Central memory CD8-positive, alpha-beta T cell (primary cell): ENCODE data around the gene UBE2E2.

Experiments
- ATAC-seq: fragments of 150-1000 bp; cut with Tn5 transposase; replicated peaks from 2 replicates; pipeline ENCODE4 v1.10.0; 2022; ENCODE audit warnings: mild to moderate bottlenecking, moderate FRiP score, moderate number of reproducible peaks; ENCODE audit not compliant: poor library complexity, severe bottlenecking; ENCODE audit errors: extremely low read depth
- DNase-seq, 2 donors: peaks; one replicate each; pipeline ENCODE4 v3.0.0; 2021; ENCODE audit warnings: low spot score in 2 of 2
- H3K27ac Mint-ChIP-seq: one replicate; pipeline ENCODE4 v1.8.0; 2022; ENCODE audit warnings: low read depth, mild to moderate bottlenecking, moderate library complexity, mixed read lengths
- H3K27me3 Mint-ChIP-seq: one replicate; pipeline ENCODE4 v1.8.0; 2022; ENCODE audit warnings: mixed read lengths
- H3K36me3 Mint-ChIP-seq: one replicate; pipeline ENCODE4 v1.8.0; 2022; ENCODE audit warnings: mild to moderate bottlenecking, moderate library complexity, mixed read lengths; ENCODE audit not compliant: insufficient read depth
- H3K4me1 Mint-ChIP-seq: one replicate; pipeline ENCODE4 v1.8.0; 2022; ENCODE audit warnings: mixed read lengths
- H3K4me3 Mint-ChIP-seq: one replicate; pipeline ENCODE4 v1.8.0; 2022; ENCODE audit warnings: mild to moderate bottlenecking, moderate library complexity, mixed read lengths
- H3K9me3 Mint-ChIP-seq: one replicate; pipeline ENCODE4 v1.8.0; 2022; ENCODE audit warnings: mixed read lengths

UBE2E2 gene

DNA sequence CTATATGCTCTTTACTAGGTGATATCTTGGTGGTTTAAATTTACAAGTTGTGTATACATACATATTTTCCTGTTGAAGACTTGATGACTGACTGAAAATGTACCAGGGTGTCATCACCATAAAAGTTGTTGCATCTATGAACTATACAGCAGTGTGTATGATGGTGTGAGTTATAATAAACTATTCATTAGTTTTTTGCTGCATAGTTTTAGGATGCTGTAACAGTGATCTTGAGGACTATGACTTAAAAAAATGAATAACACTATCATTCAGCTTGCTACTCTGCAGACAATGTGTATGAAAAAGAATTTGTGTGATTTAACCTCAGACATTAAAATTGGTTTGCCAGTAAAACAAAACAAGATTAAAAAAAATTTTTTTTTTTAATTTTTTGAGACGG is 49.0 kb downstream of the UBE2E2 start:
- no peaks in the 10 kb centered on the region for H3K4me1 Mint-ChIP-seq
- H3K27me3 Mint-ChIP-seq = peaks cover 9% of the 10 kb centered on the region
- DNase-seq = no peak
- H3K36me3 Mint-ChIP-seq = no peaks in the 10 kb centered on the region
- ATAC-seq = no peak
- H3K4me3 Mint-ChIP-seq = no peak overlapping the region
- H3K27ac Mint-ChIP-seq = no peak overlapping the region
- peaks cover 5% of the 10 kb centered on the region for H3K9me3 Mint-ChIP-seq

DNA sequence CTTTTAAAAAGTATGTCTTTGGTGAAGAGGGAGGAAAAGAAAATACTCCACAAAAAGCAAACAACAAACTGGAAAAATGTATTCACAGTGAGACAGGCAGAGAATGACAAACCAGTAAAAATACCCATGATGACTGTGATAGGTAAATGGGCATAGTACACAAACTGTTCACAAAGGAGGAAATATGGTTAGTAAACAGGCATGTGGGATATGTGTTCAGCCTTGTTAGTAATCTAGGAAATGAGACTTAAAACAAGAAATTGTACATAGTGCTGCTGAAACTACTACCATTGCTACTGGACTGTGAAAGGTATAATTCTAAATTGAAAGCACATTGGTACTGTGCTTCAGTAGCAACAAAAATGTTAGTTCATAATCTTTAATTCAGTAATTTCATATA is 50.1 kb downstream of the UBE2E2 start:
- Mint-ChIP-seq H3K4me3 (no peak overlapping the region), H3K4me1 (no peaks in the 10 kb centered on the region), H3K36me3 (no peaks in the 10 kb centered on the region), H3K9me3 (peaks cover 9% of the 10 kb centered on the region), H3K27me3 (peaks cover 9% of the 10 kb centered on the region), H3K27ac (no peak overlapping the region)
- no peak for ATAC-seq
- no peak for DNase-seq

DNA sequence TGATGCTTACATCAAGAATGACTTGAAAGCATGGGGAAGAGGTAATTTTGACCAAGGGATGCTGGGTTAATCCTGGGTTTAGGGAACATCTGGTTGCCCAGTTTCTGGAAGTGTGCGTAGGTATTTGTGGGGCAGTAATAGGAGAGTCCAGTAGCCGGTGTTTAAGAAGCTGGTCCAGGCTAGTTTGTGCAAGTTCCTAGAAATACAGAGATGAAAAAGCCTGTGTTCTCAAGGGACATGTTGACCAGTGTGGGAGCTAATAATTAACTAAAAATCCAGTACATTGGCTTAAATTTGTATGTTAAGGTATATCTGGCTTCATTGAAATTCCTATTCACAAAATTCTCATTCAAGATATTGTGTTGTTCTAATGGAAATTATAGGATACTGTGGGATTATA is 51.2 kb downstream of the UBE2E2 start:
- ATAC-seq = no peak
- no peak overlapping the region for H3K27ac Mint-ChIP-seq
- no peaks in the 10 kb centered on the region for H3K4me1 Mint-ChIP-seq
- no peak overlapping the region for H3K4me3 Mint-ChIP-seq
- no peak for DNase-seq
- no peaks in the 10 kb centered on the region for H3K36me3 Mint-ChIP-seq
- peaks cover 5% of the 10 kb centered on the region for H3K9me3 Mint-ChIP-seq
- peaks cover 9% of the 10 kb centered on the region for H3K27me3 Mint-ChIP-seq

DNA sequence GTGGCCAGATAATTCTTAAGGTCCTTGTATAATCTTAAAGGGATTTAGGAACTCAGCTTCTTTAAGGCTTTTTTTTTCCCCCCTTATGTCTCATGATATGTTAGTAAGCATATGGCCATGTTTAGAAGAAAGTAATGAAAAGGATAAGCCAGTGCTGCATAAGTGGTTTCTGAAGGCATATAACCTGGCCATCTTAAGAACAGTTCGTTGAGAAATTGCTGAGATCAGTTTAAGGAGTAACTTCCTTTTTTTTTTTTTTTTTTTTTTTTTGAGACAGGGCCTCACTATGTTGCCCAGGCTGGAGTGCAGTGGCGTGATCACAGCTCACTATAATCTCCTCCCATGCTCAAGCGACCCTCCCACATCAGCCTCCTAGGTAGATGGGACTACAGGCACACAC is 51.7 kb downstream of the UBE2E2 start:
- DNase-seq (no peak), ATAC-seq (no peak)
- no peak overlapping the region for H3K4me3 Mint-ChIP-seq
- no peaks in the 10 kb centered on the region for H3K36me3 Mint-ChIP-seq
- H3K9me3 Mint-ChIP-seq = peaks cover 5% of the 10 kb centered on the region
- H3K27me3 Mint-ChIP-seq = peaks cover 9% of the 10 kb centered on the region
- no peak overlapping the region for H3K27ac Mint-ChIP-seq
- H3K4me1 Mint-ChIP-seq = no peaks in the 10 kb centered on the region

DNA sequence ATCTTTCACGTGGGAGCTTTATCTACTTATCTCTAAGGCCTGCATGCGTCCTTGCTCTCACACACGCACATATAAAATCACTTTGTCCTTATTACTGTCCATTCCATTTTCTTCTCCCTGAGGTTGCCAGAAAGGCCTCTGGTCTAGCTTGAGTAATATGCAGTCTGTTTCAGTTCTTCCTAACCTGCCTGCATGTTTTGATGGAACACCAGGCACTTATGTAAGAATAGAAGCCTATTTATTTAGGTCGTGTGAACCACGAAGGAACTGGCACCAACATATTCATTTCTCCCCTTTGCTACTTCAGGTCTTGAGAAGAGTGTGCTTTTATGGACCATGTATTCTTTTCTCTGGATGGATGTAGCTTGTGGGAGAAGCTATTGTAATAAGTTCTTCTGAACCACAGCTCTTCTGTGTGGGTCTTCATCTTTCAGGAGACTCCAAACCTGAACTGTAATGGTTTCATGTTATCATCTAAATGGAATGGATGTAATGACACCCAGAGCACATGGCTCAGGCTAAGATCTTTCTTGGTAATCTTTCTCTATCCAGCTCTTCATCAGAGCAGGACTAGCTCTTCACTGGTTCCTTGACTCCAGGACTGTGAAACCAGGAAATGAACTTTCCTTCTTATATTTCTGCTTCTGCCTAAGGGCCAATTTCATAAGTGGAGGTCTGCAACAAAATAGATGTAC is 53.8 kb downstream of the UBE2E2 start:
- no peaks in the 10 kb centered on the region for H3K36me3 Mint-ChIP-seq
- H3K27ac Mint-ChIP-seq = no peak overlapping the region
- ATAC-seq = no peak
- no peaks in the 10 kb centered on the region for H3K4me1 Mint-ChIP-seq
- H3K9me3 Mint-ChIP-seq = peaks cover 5% of the 10 kb centered on the region
- H3K4me3 Mint-ChIP-seq = no peak overlapping the region
- DNase-seq = no peak
- H3K27me3 Mint-ChIP-seq = no peaks in the 10 kb centered on the region

DNA sequence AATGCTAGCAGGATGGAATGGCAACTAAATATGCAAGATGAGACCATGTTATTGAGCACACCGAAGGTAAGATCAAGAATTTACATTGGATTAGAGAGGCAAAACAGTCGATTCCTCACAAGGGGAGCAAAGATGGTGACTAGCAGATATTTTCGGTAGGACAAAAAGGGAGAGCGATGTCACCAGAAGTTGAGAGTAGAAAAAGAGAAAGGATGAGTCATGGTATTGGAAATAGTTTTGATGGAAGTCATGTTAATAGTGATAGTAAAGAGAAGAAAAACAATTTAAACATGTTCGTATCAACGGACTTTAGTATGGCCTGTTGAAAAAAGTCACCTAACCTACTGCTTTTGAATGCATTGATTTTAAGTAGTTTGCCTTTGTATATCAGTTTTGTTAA is 55.0 kb downstream of the UBE2E2 start:
- no peak overlapping the region for H3K4me3 Mint-ChIP-seq
- H3K27me3 Mint-ChIP-seq = no peaks in the 10 kb centered on the region
- DNase-seq = no peak
- no peaks in the 10 kb centered on the region for H3K36me3 Mint-ChIP-seq
- peaks cover 5% of the 10 kb centered on the region for H3K9me3 Mint-ChIP-seq
- ATAC-seq = no peak
- H3K4me1 Mint-ChIP-seq = no peaks in the 10 kb centered on the region
- no peak overlapping the region for H3K27ac Mint-ChIP-seq

DNA sequence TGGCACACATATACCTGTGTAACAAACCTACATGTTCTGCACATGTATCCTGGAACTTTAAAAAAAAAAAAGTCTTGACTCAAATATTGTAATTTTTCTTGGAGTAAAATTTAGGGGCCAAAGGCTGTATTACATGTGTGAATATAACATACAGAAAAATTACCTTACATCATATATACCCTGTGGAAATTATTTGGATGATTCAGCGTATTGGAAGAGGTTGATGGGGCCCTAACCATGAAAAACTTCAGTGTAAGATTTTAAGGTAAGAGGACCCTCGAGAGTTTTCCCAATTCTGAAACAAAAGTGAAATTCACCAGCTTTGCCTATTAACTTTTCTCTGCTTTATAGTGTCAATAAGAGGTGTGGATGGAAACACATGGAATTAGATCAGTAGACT is 56.4 kb downstream of the UBE2E2 start:
- peaks cover 5% of the 10 kb centered on the region for H3K9me3 Mint-ChIP-seq
- H3K4me3 Mint-ChIP-seq = no peak overlapping the region
- no peak for ATAC-seq
- no peaks in the 10 kb centered on the region for H3K27me3 Mint-ChIP-seq
- no peaks in the 10 kb centered on the region for H3K4me1 Mint-ChIP-seq
- H3K27ac Mint-ChIP-seq = no peak overlapping the region
- no peaks in the 10 kb centered on the region for H3K36me3 Mint-ChIP-seq
- no peak for DNase-seq

DNA sequence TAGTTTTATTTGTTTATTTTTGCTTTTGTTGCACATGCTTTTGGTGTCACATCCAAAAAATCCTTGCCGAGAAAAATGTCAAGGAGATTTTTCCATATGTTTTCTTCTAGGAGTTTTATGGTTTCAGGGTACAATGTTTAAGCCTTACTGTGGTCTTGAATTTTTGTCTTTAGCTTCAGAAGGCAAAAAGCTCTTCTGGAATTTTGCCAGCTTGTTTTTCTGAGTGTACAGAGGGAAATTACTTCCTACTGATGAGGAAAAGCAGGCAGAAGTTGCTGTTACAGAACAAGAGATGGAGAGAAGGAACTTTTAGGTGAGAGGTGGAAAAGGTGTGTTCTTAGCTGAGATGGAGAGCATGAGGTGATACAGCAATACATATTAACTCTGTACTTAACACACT is 59.6 kb downstream of the UBE2E2 start:
- no peaks in the 10 kb centered on the region for H3K36me3 Mint-ChIP-seq
- H3K27me3 Mint-ChIP-seq = no peaks in the 10 kb centered on the region

DNA sequence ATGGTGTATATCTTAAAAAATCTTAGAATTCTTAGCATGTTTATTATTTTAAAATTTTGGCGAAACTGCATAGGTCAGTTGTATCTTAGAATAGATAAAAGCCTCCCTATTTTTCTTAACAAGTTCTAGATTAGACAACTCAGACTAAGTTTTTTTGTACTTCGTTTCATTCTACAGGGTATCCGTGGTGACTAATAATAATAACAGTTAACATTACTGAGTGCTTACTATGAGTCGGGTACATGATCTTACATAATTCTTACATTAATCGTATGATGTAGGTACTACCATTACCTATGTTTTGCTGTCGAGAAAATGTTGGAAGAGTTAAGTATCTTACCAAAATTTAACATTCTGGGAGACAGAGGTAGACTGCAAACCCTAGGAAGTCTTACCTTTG is 60.7 kb downstream of the UBE2E2 start:
- H3K27me3 Mint-ChIP-seq = no peaks in the 10 kb centered on the region
- H3K4me1 Mint-ChIP-seq = no peaks in the 10 kb centered on the region
- H3K36me3 Mint-ChIP-seq = no peaks in the 10 kb centered on the region

More for the DNA sequence above, 59.6 kb downstream of the UBE2E2 start:
- no peak overlapping the region for H3K4me3 Mint-ChIP-seq
- H3K27ac Mint-ChIP-seq = no peak overlapping the region
- peaks cover 4% of the 10 kb centered on the region for H3K9me3 Mint-ChIP-seq
- no peaks in the 10 kb centered on the region for H3K4me1 Mint-ChIP-seq
- DNase-seq (no peak), ATAC-seq (no peak)

DNA sequence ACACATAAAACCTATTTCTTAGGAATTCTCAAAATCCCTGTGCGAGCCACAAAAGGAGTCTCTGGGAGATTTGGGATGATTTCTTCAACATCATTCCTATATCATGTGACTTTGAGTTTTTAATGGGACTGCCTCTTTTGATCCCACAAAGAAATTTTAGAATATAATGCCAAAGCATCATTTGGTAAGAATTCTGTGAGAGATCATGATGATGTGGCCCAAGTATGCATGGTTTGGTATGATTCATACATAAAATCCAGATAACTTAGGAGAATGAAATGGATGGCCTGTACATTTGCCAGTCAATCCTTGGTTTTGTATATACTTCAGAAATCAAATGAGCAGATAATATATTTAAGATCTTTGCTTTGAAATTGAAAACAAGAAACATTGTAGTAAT is 61.3 kb downstream of the UBE2E2 start:
- Mint-ChIP-seq H3K27me3 (no peaks in the 10 kb centered on the region), H3K36me3 (no peaks in the 10 kb centered on the region), H3K4me1 (no peaks in the 10 kb centered on the region), H3K27ac (no peak overlapping the region), H3K9me3 (no peaks in the 10 kb centered on the region), H3K4me3 (no peak overlapping the region)
- DNase-seq = no peak
- ATAC-seq = no peak

More for the DNA sequence above, 60.7 kb downstream of the UBE2E2 start:
- Mint-ChIP-seq H3K4me3 (no peak overlapping the region), H3K9me3 (no peaks in the 10 kb centered on the region), H3K27ac (no peak overlapping the region)
- ATAC-seq = no peak
- no peak for DNase-seq

DNA sequence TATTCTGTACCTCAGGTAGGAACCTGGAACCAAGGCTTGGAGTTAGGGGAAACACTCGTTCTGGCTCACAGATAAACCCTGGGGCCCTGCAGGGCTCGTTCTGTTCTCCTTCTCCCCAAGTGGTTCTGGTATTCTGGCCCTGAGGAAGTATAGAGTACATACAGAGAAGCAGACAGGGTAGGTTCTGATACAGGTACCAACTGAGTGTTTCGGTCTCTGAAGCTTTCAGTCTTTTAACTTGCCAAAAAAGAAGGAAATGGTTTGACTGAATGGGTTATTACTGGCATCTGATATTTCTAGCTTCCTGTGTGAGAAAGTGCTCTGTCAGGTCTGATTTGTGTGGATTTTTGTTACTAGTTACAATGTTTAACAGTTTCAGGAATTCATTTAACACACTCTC is 67.3 kb downstream of the UBE2E2 start:
- peaks cover 2% of the 10 kb centered on the region for H3K36me3 Mint-ChIP-seq
- ATAC-seq (no peak), DNase-seq (no peak)
- H3K4me3 Mint-ChIP-seq = no peak overlapping the region
- peaks cover 9% of the 10 kb centered on the region for H3K9me3 Mint-ChIP-seq
- no peaks in the 10 kb centered on the region for H3K4me1 Mint-ChIP-seq
- H3K27me3 Mint-ChIP-seq = no peaks in the 10 kb centered on the region
- H3K27ac Mint-ChIP-seq = no peak overlapping the region

DNA sequence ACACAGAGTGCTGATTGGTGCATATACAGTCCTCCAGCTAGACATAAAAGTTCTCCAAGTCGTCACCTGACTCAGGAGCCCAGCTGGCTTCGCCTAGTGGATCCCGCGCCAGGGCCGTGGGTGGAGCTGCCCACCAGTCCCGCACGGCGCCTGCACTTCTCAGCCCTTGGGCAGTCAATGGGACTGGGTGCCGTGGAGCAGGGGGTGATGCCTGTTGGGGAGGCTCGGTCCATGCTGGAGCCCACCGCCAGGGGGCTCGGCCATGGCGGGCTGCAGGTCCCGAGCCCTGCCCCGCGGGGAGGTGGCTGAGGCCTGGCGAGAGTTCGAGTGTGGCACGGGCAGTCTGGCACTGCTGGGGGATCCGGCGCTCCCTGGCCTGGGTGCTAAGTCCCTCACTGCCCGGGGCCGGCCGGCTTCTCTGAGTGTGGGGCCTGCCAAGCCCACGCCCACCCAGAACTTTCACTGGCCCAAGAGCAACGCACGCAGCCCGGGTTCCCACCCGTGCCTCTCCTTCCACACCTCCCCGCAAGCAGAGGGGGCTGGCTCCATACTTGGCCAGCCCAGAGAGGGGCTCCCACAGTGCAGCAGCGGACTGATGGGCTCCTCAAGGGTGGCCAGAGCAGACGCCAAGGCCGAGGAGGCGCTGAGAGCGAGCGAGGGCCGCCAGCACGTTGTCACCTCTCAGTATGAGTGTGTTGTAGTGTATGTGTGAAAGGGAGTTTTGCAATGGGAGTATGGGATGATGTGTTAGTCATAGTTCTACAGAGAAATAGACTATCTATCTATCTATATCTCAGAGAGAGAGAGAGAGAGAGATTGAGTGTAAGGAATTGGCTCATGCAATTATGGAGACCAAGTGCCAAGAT is 69.0 kb downstream of the UBE2E2 start:
- Mint-ChIP-seq H3K36me3 (peaks cover 2% of the 10 kb centered on the region), H3K4me1 (no peaks in the 10 kb centered on the region), H3K27ac (no peak overlapping the region), H3K9me3 (peaks cover 9% of the 10 kb centered on the region), H3K27me3 (no peaks in the 10 kb centered on the region), H3K4me3 (no peak overlapping the region)
- DNase-seq = no peak
- no peak for ATAC-seq

DNA sequence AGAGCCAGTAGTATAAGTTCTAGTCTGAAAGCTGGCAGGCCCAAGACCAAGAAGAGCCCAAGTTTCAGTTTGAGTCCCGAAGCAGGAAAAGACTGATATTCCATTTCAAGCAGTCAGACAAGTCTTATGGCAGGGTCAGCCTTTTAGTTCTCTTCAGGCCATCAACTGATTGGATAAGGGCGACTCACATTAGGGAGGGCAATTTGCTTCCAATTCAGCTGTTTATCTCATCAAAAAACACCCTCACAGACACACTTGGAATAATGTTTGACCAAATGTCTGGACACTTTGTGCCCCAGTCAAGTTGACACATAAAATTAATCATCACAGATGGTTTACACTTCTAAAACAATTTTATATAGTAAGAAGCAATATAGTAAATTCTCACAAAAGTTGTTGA is 69.7 kb downstream of the UBE2E2 start:
- Mint-ChIP-seq H3K36me3 (peaks cover 2% of the 10 kb centered on the region), H3K27ac (no peak overlapping the region), H3K4me1 (no peaks in the 10 kb centered on the region), H3K4me3 (no peak overlapping the region), H3K27me3 (no peaks in the 10 kb centered on the region), H3K9me3 (peaks cover 9% of the 10 kb centered on the region)
- ATAC-seq = no peak
- no peak for DNase-seq
